ENCODE results near the gene CILP2. TPM values are rescaled to one million over a fixed set of nuclear protein-coding genes. Genes with fewer than 3 reads are reported as not detected.

CILP2 gene
- total RNA-seq, 1 donor = 0.18 TPM

DNA sequence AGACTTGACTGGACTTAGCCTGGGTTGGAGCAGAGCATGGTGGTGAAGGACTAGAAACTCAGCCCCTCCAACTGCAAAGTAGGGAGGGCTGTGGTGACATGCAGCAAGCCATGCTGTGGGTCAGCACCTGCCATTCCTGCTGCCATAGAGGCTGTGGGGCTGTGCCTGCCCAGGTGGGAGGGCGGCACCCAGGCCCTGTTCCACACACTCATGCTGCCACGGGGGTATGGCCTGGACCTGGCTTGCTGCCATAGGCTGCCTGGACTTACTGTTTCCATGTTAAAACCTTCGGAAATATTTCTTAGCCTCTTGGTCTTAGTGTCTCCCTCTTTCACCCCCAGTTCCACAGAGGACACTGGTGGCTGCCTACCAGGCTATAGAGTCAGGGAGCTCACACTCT lies 29.3 kb downstream of the CILP2 start:
- no peak overlapping the region for H3K4me3 ChIP-seq (ENCODE audit: low read depth, low read length)
- TF ChIP-seq, protein P1, sequence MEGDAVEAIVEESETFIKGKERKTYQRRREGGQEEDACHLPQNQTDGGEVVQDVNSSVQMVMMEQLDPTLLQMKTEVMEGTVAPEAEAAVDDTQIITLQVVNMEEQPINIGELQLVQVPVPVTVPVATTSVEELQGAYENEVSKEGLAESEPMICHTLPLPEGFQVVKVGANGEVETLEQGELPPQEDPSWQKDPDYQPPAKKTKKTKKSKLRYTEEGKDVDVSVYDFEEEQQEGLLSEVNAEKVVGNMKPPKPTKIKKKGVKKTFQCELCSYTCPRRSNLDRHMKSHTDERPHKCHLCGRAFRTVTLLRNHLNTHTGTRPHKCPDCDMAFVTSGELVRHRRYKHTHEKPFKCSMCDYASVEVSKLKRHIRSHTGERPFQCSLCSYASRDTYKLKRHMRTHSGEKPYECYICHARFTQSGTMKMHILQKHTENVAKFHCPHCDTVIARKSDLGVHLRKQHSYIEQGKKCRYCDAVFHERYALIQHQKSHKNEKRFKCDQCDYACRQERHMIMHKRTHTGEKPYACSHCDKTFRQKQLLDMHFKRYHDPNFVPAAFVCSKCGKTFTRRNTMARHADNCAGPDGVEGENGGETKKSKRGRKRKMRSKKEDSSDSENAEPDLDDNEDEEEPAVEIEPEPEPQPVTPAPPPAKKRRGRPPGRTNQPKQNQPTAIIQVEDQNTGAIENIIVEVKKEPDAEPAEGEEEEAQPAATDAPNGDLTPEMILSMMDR (IDR thresholded peaks at IDR 0.05; ENCODE audit: insufficient read depth, low read length) = no peak
- DNase-seq (ENCODE audit: low read depth) = no peak

DNA sequence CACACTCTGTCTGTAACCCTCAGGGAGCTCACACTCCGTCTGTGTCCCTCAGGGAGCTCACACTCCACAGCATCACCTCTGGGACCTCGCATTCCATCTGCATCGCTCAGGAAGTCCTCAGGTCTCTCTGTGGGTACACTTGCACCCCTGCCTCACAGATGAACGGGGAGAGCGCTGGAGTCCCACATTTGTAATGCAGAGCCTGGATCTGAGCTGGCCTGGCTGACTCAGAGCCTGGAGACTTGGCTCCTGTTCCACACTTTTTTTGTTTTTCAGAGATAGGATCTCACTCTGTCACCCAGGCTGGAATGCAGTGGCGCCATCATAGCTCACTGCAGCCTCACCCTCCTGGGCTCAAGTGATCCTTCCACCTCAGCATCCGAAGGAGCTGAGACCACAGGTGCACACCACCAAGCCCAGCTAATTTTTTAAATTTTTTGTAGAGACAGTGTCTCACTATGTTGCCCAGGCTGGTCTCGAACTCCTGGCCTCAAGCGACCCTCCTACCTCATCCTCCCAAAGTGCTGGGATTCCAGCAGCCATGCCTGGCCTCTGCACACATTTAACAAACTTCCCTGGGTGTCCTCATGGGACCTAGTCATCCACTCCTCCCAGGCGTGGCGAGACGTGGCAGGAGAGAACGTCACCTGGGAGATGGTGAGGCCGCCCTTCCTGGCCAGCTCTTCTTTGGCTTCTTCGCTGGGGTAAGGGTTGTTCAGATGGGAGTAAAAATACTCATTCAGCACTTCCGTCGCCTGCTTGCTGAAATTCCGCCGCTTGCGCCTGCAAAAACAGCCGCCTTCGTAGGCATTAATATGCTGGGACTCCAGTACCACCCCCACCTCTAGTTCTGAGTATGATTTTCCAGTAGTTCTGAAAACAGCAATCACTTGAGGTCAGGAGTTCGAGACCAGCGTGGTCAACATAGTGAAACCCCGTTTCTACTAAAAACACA lies 31.0 kb downstream of the CILP2 start:
- peak; percentile 38 for DNase-seq (ENCODE audit: low read depth)
- TF ChIP-seq, protein P1 (IDR thresholded peaks at IDR 0.05; ENCODE audit: insufficient read depth, low read length) = no peak

DNA sequence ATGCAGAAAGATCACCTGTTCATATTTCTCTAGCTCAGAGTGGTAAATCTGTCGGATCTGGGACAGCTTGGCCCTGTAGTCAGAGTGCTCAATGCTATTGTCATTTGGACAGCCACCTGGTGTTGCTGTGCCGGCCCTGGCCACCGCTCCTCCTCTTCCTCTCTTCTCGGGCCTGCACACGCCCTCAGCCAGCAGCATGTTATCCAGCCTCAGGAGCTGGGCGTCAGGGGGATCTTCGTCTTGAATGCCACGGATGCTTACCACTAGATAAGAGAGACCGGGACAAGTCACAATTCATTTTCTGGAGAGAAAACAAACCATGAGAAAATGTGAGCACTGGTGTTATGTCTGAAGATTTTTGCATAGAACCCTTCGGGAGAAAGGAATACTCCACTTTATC lies 32.5 kb downstream of the CILP2 start:
- TF ChIP-seq, protein P1 (IDR thresholded peaks at IDR 0.05; ENCODE audit: insufficient read depth, low read length) = no peak
- DNase-seq (ENCODE audit: low read depth) = no peak
- no peak overlapping the region for H3K4me3 ChIP-seq (ENCODE audit: low read depth, low read length)

More for the DNA sequence above, 31.0 kb downstream of the CILP2 start:
- no peak overlapping the region for H3K4me3 ChIP-seq (ENCODE audit: low read depth, low read length)

DNA sequence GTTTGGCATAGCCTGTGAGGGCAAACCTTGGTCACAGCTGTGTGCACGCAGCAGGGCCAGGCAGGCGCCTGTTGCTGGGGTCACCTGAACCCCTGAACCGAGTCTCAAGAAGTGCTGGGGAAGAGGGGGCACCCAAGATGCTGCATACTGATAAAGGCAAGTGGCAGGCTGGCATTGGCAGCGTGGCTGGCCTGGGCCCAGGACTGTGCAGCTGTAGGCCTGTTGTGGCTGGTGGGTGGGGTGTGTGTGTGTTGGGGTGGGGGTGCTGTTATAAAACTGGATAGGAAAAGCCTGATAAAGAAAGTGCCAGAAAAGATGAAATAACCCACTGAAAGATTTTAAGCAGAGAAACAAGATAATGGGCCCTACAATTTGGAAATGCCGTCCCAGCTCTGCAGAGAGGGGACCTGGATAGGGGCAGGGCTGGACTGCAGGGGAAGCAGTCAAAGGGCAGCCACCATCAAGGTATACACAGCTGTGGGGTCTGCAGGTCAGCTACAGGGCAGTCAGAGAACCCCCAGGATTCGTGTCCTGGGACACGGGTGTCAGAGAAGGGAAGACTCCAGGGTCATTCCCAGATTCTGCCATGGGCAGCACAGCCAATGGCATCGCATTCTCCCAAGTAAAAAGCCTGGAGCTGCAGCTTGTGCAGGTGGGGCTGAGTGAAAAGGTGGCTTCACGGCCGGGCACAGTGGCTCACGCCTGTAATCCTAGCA lies 33.2 kb downstream of the CILP2 start:
- TF ChIP-seq, protein P1 (IDR thresholded peaks at IDR 0.05; ENCODE audit: insufficient read depth, low read length) = no peak
- DNase-seq (ENCODE audit: low read depth) = no peak

DNA sequence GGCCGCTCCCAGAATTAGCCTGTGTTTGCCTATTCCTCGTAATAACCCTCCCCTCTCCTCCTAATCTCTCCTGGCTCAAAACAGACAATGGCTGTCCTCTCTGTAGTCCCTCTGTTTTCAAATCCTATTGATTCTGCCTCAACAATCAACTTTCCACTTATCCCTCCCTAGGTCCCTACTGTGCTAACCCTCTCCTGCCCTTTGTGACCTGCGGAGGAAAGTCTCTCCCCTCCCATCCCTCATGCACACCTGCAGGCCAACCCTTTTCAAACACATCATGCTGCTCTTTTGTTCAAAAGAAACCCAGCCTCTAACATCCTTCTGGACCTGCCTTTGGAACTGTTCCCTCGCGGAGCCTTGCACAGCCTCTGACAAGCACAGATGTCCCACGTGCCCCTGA lies 37.3 kb downstream of the CILP2 start:
- TF ChIP-seq, protein P1 (IDR thresholded peaks at IDR 0.05; ENCODE audit: insufficient read depth, low read length) = no peak
- no peak overlapping the region for H3K4me3 ChIP-seq (ENCODE audit: low read depth, low read length)
- no peak for DNase-seq (ENCODE audit: low read depth)

More for the DNA sequence above, 33.2 kb downstream of the CILP2 start:
- H3K4me3 ChIP-seq (ENCODE audit: low read depth, low read length) = no peak overlapping the region

DNA sequence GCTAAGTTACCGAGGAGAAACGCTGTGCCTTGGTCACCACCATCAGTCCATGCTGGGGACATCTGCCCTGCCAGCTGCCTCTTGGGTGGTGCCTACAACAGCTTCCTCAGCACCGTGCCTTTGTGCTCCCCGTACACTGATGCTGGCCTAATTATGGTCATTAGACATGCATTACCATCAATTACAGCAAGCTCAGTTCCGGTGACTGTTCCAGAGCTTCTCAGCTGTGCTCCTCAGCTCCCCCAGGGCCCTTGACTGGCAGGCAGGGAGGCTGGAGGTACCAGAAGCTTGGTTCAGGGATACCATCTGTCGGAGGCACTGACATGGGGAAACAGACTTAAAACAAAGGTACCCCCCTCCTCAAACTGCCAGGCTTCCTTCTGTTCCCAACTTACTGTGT lies 40.2 kb downstream of the CILP2 start:
- no peak overlapping the region for H3K4me3 ChIP-seq (ENCODE audit: low read depth, low read length)
- TF ChIP-seq, protein P1 (IDR thresholded peaks at IDR 0.05; ENCODE audit: insufficient read depth, low read length) = no peak
- no peak for DNase-seq (ENCODE audit: low read depth)
